Subcutaneous abdominal adipose tissue (tissue), 5 donors: ENCODE data around the gene ROBO1.

Experiments used
- H3K27ac ChIP-seq: one replicate; pipeline ENCODE4 v1.7.0; 2013; ENCODE audit warnings: low read depth, mild to moderate bottlenecking, inconsistent platforms, low read length, moderate library complexity
- H3K27me3 ChIP-seq, 5 donors: one replicate each; pipeline ENCODE4 v1.7.0; 2013; ENCODE audit warnings: low read length in 5 of 5, inconsistent platforms in 1 of 5; ENCODE audit not compliant: control insufficient read depth in 5 of 5, insufficient read depth in 4 of 5
- H3K36me3 ChIP-seq, 5 donors: one replicate each; pipeline ENCODE4 v1.7.0; 2013; ENCODE audit warnings: low read length in 5 of 5; ENCODE audit not compliant: control insufficient read depth in 5 of 5, insufficient read depth in 5 of 5
- H3K4me1 ChIP-seq, 5 donors: one replicate each; pipeline ENCODE4 v1.7.0; 2013; ENCODE audit warnings: low read length in 5 of 5, mild to moderate bottlenecking in 3 of 5, moderate library complexity in 1 of 5; ENCODE audit not compliant: control insufficient read depth in 5 of 5, insufficient read depth in 5 of 5
- H3K4me3 ChIP-seq, 5 donors: one replicate each; pipeline ENCODE4 v1.7.0; 2013; ENCODE audit warnings: low read length in 5 of 5, low read depth in 1 of 5
- H3K9ac ChIP-seq, 5 donors: one replicate each; pipeline ENCODE4 v1.7.0; 2013; ENCODE audit warnings: low read length in 5 of 5, mild to moderate bottlenecking in 4 of 5, moderate library complexity in 3 of 5
- H3K9me3 ChIP-seq, 5 donors: one replicate each; pipeline ENCODE4 v1.7.0; 2013; ENCODE audit warnings: low read length in 5 of 5; ENCODE audit not compliant: control insufficient read depth in 5 of 5
- donor health status: healthy.
- donor health status: healthy.
- donor health status: healthy.
- donor health status: healthy.
- donor health status: healthy.

Gene ROBO1

DNA sequence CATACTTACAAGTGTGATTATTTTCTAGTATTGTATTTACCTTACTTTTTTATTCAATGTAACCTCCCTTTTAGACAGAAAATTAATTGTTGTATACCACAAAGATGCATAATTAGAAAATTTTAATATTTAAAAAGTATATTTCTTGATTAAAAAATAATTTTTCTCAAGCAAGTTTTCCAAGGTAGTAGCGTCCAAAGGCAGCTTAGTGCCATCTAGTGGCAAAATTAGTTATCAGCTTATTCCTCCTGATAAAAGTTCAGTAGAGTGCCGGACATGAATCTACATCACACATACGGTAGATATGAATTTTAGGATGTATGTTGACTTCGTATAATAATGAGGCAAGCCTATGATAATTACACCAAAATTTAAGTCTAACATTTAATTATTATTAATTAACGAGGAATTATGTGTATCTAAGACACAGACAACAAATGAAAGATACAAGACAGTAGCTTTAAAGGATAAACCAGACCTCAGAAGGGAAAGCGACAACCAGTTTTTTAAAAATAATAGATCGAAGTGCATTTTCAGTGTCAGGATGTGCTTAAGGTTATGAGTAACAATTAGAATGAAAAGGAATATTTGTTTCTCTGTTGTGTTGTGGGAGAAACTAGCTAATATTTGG is 405.9 kb downstream of the ROBO1 start:
- H3K9ac ChIP-seq = no peak overlapping the region
- no peak overlapping the region for H3K27ac ChIP-seq

DNA sequence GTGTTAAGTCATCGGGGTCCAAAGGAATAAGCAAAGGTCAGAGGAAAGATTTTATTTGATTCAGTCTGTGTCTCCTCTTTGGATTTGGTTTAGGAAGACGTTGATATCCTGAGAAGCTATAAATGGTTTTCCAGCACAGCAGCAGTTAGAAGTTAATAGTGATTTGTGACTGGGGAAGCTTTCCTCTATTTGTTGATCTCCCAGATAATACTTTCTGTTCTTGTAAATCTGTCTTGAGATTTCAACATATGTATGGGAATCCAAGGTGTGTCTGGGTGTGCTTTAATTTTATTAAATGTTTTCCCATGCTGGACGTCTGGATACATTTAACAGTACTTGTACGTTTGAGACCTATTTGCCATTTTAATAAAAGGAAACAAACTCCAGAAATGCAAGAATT is 409.5 kb downstream of the ROBO1 start:
- Histone ChIP-seq H3K4me3 (no peak overlapping the region), H3K27ac (no peak overlapping the region), H3K4me1 (no peaks in the 10 kb centered on the region), H3K36me3 (no peaks in the 10 kb centered on the region), H3K27me3 (no peaks in the 10 kb centered on the region), H3K9me3 (no peaks in the 10 kb centered on the region), H3K9ac (no peak overlapping the region)

More for the DNA sequence above, 405.9 kb downstream of the ROBO1 start:
- Histone ChIP-seq H3K9me3 (no peaks in the 10 kb centered on the region), H3K27me3 (no peaks in the 10 kb centered on the region), H3K4me1 (no peaks in the 10 kb centered on the region), H3K36me3 (no peaks in the 10 kb centered on the region), H3K4me3 (no peak overlapping the region)

DNA sequence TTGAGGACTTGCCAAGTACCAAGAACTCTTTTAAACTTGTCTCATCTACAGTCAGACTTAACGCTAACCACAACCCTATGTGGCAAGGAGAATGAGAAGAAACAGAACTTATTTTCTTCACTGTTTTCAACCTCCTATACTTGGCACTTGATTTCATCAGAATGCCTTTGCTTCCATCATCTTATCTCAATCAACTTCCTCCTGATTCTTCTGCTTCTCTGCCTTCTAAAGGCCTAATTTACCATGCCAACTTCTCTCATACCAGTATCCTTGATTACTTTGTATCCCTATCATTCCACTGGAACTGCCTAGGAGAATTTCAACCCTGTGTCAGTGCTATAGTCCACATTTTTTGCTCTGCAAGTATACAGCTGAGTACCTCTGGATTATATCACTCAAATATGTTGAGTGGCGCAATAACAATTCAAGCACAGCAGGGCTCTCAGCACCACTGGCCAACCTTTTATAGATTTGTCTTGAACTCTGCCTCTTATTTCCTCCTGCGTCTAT is 413.6 kb downstream of the ROBO1 start:
- no peaks in the 10 kb centered on the region for H3K4me1 ChIP-seq
- H3K27ac ChIP-seq = no peak overlapping the region
- no peaks in the 10 kb centered on the region for H3K9me3 ChIP-seq
- H3K27me3 ChIP-seq = no peaks in the 10 kb centered on the region
- H3K9ac ChIP-seq = no peak overlapping the region
- no peak overlapping the region for H3K4me3 ChIP-seq
- no peaks in the 10 kb centered on the region for H3K36me3 ChIP-seq

DNA sequence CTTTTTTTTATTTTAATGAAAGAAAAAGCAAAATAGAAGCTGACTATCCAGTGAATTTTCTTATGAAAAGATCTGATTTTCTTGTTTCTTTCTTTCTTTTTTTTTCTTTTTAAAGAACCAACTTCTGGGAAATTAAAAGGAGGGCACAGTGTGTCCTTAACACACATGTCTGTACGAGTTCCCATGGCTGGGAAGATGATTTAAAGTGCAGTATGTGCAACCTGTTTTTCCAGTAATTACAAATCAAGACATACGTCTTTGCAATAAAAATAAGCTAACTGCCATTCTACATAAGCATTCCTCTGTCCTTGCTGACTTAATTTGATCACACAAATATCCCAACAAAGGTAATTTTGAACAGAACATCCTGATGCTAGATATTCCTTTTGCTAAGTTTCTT is 416.1 kb downstream of the ROBO1 start:
- no peaks in the 10 kb centered on the region for H3K4me1 ChIP-seq
- no peaks in the 10 kb centered on the region for H3K9me3 ChIP-seq
- no peak overlapping the region for H3K27ac ChIP-seq
- H3K9ac ChIP-seq = no peak overlapping the region
- H3K36me3 ChIP-seq = no peaks in the 10 kb centered on the region
- H3K27me3 ChIP-seq = no peaks in the 10 kb centered on the region
- no peak overlapping the region for H3K4me3 ChIP-seq

DNA sequence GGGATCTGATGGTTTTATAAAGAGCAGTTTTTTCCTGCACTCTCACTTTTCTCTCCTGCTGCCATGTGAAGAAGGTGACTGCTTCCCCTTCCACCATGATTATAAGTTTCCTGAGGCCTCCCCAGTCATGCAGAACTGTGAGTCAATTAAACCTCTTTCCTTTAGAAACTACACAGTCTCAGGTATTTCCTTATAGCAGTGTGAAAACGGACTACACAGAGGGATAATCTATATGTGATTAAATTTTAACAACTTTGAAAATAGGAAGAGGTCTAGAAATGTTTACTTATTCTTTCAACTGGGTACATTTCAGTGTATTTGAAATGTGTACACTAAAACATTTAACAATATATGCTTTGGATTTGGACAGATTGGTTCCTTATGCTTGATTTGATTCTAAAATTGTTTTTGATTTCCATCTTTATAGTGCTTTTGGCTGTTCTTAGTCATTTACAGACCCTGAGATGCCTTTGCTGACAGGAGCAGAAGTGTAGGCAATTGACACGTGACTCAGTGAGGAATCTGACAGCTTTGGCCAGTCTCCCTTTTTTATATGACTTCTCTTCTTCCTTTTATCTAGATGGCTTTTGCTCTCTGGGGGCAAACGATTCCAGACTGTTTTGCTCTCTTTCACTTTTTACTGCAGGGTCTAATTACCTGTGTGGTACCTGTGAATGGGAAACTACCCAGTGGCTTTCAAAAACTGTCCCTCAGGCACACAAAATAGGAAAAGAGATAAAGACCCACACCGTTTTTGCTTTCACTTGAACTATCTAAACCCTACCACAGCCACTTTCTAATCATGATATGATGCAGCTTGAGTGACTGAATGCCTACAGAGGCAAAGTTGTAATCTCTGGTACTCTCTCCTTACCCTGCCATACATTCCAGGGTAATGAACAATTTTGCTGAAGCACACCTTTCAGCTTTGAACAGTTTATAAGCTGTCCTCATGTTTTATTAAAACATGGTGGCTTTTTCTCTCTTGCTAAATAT is 422.6 kb downstream of the ROBO1 start:
- H3K9me3 ChIP-seq = no peaks in the 10 kb centered on the region
- no peak overlapping the region for H3K9ac ChIP-seq
- H3K36me3 ChIP-seq = no peaks in the 10 kb centered on the region
- no peak overlapping the region for H3K4me3 ChIP-seq
- H3K27ac ChIP-seq = no peak overlapping the region
- no peaks in the 10 kb centered on the region for H3K4me1 ChIP-seq
- no peaks in the 10 kb centered on the region for H3K27me3 ChIP-seq

DNA sequence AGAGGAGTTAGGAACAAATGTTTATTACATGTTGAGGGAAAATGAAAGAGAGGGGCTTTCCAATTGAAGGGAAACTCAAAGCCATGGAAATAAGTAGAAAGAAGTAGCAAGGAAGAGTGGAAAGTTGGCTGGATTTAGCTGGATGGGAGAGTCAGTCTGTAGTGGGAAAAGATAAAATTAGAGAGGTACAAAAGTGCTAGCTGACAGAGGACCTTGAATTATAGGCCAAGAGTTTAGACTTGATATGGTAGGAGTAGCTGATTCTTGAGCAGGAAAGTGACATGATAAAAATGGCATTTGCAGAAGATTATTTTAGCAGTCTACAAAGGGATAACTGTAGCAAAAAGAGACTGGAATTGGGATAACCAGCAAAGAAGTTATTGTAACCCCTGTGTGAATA is 425.8 kb downstream of the ROBO1 start:
- no peak overlapping the region for H3K4me3 ChIP-seq
- H3K9ac ChIP-seq = no peak overlapping the region
- H3K9me3 ChIP-seq = no peaks in the 10 kb centered on the region
- no peaks in the 10 kb centered on the region for H3K27me3 ChIP-seq
- H3K4me1 ChIP-seq = no peaks in the 10 kb centered on the region
- no peaks in the 10 kb centered on the region for H3K36me3 ChIP-seq
- H3K27ac ChIP-seq = no peak overlapping the region

DNA sequence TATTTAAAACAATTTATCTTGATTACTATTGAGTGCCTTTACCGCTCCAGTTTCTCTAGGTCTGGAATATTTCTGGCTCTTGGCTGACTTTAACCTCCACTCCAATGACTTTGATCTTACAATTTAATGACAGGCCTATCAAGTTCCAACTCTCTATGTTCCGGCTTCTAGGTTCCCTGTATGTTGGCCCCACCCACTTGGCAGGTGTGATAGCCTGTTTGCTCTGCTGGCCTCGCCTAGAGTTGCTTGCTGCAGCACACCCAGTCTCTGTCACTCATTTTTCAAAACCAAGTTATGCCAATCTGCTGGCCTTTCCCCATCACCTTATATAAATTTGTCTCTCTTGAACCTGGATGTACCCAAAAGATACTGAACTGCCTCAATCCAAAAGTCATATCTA is 428.0 kb downstream of the ROBO1 start:
- Histone ChIP-seq H3K4me1 (no peaks in the 10 kb centered on the region), H3K9me3 (no peaks in the 10 kb centered on the region), H3K27ac (no peak overlapping the region), H3K9ac (no peak overlapping the region), H3K36me3 (no peaks in the 10 kb centered on the region), H3K4me3 (no peak overlapping the region), H3K27me3 (no peaks in the 10 kb centered on the region)

DNA sequence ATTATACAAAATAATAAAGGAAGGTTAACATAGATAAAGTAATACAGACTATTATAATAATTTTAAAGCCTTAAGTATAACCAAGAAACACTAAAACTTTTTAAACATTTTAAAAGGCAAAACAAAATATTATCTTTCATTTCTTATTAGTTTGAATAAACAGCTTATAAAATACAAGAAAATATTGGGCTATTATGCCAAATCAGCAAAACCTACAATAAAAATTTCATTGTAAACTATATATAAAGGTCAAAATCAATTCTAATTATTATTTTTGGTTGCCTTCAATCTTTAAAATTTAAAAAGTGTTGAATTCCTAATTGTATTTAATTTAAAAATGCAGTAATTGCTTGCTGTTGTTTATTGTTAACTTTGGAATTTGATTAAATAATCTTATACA is 430.0 kb downstream of the ROBO1 start:
- Histone ChIP-seq H3K4me3 (no peak overlapping the region), H3K9ac (no peak overlapping the region), H3K27ac (no peak overlapping the region), H3K9me3 (no peaks in the 10 kb centered on the region), H3K27me3 (no peaks in the 10 kb centered on the region), H3K36me3 (no peaks in the 10 kb centered on the region), H3K4me1 (no peaks in the 10 kb centered on the region)

DNA sequence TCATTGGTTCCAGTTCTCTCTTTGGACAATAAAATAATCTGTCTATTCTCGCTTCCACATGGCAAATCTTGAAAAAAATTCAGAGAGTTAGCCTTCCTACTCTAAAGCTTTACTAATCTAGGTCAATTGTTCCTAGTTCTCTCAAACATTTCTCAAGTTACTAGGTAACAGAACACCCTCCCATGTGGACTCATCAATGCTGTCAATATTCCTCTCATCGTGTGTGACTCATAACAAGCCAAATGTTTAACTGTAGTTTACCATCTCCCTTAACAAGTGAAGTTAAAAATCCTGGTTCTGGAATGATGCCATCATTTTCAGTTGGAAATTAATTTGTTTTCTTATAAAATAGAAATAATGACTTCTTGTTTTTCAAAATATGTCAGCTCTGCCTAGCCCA is 438.6 kb downstream of the ROBO1 start:
- H3K9ac ChIP-seq = no peak overlapping the region
- H3K27me3 ChIP-seq = no peaks in the 10 kb centered on the region
- H3K27ac ChIP-seq = no peak overlapping the region
- H3K4me1 ChIP-seq = peaks cover 0 to 7% (median 0%) of the 10 kb centered on the region in 5 donors
- H3K9me3 ChIP-seq = no peaks in the 10 kb centered on the region
- H3K4me3 ChIP-seq = no peak overlapping the region
- no peaks in the 10 kb centered on the region for H3K36me3 ChIP-seq

DNA sequence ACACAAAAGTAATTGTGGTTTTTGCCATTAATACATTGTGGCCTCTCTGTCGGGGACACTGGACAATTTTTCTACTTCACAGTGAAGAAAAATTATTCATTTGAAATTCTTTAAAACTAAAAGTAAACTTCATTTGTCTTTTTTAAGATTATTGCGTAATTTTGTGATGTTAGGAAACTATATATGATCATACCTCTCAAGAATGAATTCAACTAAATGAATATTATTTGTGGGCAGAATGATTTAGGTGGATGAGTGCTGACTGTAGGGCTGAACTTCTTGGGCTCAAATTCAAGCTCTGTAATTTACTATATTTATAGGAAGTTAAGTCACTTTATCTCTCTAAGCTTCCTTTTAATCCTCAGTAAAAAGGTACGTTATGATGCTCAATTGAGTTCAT is 441.2 kb downstream of the ROBO1 start:
- H3K4me3 ChIP-seq = no peak overlapping the region
- H3K36me3 ChIP-seq = no peaks in the 10 kb centered on the region
- no peaks in the 10 kb centered on the region for H3K9me3 ChIP-seq
- peaks cover 0 to 7% (median 0%) of the 10 kb centered on the region in 5 donors for H3K4me1 ChIP-seq
- H3K27me3 ChIP-seq = no peaks in the 10 kb centered on the region
- H3K27ac ChIP-seq = no peak overlapping the region
- no peak overlapping the region for H3K9ac ChIP-seq
